Measurements from ENCODE around the gene LYPLAL1.
A peak's percentile ranks its signal among the peaks of the same experiment; 100 is the strongest.

The LYPLAL1 gene

DNA sequence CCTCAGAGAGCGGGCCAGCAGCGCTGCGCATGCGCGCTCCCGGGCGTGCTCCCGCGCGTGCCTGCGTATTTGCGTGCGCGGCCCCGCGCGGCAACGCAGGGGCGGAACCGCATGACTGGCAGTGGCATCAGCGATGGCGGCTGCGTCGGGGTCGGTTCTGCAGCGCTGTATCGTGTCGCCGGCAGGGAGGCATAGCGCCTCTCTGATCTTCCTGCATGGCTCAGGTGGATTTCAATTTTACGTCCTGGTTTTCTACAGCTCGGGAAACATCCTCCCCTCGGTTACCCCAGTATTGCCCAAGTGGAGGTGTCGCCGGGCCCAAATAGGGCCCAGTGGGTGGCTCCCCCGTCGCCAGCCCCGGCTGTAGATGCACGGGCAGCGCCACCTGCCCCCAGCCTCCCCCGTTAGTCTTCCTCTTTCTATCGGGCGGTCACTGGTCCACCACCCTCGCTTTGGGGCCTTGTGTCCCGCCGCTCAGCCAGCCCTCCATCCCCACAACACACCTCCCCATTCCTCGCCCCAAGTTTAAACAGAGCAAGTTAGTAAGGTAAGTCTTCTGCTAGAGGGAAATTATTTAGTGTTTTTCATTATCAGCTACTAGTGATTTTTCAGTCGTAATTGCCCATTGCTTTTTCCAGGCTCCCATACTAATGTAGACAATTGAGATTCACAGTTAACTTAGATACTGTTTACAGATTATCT, at the start of gene LYPLAL1:
Gene LYPLAL1 (plus strand): TSS at position 121 of the 702 bp plus-strand sequence. CDS start 13 bp downstream, at position 134.
- DNase-seq (ENCODE audit: low read depth in 2 of 2) = peak; percentile 89 to 94
- TF ChIP-seq, protein P1, sequence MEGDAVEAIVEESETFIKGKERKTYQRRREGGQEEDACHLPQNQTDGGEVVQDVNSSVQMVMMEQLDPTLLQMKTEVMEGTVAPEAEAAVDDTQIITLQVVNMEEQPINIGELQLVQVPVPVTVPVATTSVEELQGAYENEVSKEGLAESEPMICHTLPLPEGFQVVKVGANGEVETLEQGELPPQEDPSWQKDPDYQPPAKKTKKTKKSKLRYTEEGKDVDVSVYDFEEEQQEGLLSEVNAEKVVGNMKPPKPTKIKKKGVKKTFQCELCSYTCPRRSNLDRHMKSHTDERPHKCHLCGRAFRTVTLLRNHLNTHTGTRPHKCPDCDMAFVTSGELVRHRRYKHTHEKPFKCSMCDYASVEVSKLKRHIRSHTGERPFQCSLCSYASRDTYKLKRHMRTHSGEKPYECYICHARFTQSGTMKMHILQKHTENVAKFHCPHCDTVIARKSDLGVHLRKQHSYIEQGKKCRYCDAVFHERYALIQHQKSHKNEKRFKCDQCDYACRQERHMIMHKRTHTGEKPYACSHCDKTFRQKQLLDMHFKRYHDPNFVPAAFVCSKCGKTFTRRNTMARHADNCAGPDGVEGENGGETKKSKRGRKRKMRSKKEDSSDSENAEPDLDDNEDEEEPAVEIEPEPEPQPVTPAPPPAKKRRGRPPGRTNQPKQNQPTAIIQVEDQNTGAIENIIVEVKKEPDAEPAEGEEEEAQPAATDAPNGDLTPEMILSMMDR (IDR thresholded peaks at IDR 0.05; ENCODE audit: low read depth, low read length) = no peak
- peak within 1 kb of the TSS; percentile 75 to 86 for H3K4me3 ChIP-seq (replicated peaks in 1 of 2; ENCODE audit: low read depth in 2 of 2, low read length in 2 of 2)

DNA sequence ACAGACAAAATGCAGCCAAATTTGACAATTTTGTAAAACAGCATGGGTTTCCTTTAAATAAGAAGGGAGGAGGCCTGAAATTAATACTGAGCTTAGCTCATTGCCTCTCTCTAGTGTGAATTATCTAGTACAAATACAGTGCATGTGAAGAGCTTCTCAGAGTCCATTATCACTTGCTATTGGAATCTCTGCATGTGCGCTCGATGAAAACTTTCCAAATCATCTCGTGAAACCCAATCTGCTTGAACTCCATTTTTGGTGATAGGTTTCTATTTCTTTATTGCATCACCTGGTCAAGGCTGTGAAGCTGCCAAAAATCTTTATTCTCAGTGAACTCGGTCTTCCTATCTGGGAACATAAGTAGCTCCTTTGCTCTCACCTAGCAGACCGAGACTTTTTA, 49.5 kb upstream of the LYPLAL1 start:
- TF ChIP-seq, protein P1 (IDR thresholded peaks at IDR 0.05; ENCODE audit: low read depth, low read length) = no peak
- no peak for DNase-seq (ENCODE audit: low read depth in 2 of 2)

DNA sequence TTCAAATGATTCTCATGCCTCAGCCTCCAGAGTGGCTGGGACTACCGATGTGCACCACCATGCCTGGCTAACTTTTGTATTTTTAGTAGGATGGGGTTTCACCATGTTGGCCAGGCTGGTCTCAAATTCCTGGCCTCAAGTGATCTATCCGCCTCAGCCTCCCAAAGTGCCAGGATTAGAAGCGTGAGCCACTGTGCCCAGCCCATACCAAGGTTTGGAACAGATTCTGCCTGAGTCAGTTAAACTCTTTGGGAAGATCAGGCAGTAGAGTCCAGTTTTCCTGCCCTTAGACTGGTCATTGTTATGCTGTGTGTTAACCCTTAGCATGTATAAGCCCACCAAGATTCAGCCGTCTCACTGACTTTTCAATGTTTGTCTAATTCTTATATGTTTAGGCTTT, 48.3 kb upstream of the LYPLAL1 start:
- H3K4me3 ChIP-seq (replicated peaks in 1 of 2; ENCODE audit: low read depth in 2 of 2, low read length in 2 of 2) = no peak overlapping the region
- no peak for DNase-seq (ENCODE audit: low read depth in 2 of 2)
- TF ChIP-seq, protein P1 (IDR thresholded peaks at IDR 0.05; ENCODE audit: low read depth, low read length) = no peak

More for the DNA sequence above, 49.5 kb upstream of the LYPLAL1 start:
- no peak overlapping the region for H3K4me3 ChIP-seq (replicated peaks in 1 of 2; ENCODE audit: low read depth in 2 of 2, low read length in 2 of 2)

DNA sequence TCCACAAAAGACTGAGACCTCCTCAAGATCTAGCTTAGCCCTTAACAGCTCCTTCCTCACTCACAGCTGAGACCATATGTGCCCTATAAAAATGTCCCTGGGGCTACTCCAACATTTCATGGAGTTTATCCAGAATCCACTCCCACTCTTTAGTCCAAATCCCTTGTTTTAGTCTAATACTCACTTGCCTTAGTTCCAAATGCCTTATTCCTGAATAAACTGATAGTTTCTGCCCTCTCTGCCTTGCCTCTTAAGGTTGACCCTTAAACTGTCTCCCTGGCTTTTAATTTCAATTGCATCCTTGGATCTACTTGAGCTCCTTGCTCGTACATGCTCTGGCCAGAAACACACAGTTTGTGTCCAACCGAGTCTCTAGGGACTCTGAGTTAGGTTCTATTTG, 47.3 kb upstream of the LYPLAL1 start:
- TF ChIP-seq, protein P1 (IDR thresholded peaks at IDR 0.05; ENCODE audit: low read depth, low read length) = no peak
- no peak overlapping the region for H3K4me3 ChIP-seq (replicated peaks in 1 of 2; ENCODE audit: low read depth in 2 of 2, low read length in 2 of 2)
- DNase-seq (ENCODE audit: low read depth in 2 of 2) = peak in 1 of 2 donors; percentile 52

DNA sequence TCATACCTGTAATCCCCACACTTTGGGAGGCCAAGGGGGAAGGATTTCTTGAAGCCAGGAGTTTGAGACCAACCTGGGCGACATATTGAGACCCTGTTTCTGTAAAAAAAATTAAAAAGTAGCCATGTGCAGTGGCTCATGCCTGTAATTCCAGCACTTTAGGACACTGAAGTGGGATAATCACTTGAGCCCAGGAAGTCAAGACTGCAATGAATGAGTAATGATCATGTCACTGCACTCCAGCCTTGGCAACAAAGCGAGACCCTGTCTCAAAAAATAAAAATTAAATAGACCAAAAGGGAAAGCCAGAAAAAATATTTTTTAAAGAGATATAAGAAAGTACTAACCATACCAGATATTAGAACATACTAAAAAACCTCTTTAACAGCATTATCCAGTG, 44.7 kb upstream of the LYPLAL1 start:
- TF ChIP-seq, protein P1 (IDR thresholded peaks at IDR 0.05; ENCODE audit: low read depth, low read length) = no peak
- no peak overlapping the region for H3K4me3 ChIP-seq (replicated peaks in 1 of 2; ENCODE audit: low read depth in 2 of 2, low read length in 2 of 2)
- DNase-seq (ENCODE audit: low read depth in 2 of 2) = peak in 1 of 2 donors; percentile 54

DNA sequence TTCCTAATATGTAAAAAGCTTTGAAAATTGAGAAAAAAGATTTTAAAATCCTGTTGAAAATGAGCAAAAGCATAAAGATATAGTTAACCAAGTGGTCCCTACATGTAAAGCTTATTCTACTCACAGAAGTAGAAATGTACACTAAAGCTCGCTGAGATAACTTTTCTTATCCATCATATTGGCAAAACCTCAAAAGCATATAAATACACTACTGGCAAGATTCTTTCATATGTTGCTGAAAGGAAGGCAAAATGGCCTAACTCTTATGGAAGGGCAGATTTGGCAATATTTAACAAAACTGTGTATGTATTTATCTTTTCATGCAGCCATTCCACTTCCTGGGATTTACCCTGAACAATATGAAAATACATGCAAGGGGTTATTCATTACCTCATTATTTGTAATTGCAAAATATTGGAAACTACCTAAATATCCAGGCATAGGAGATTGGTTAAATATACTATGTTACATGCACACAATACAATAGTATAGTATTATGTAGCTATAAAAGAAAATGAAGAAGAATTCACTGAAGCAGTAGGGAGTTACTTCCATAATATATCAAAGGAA, 43.2 kb upstream of the LYPLAL1 start:
- TF ChIP-seq, protein P1 (IDR thresholded peaks at IDR 0.05; ENCODE audit: low read depth, low read length) = no peak
- no peak overlapping the region for H3K4me3 ChIP-seq (replicated peaks in 1 of 2; ENCODE audit: low read depth in 2 of 2, low read length in 2 of 2)
- DNase-seq (ENCODE audit: low read depth in 2 of 2) = peak; percentile 44 to 81
